HEK293 (cell line): ENCODE data around the gene RPL4.

Experiments
- CTCF ChIA-PET: fragments of 350-600 bp; formaldehyde crosslinking; extraction: SDS; loops from one replicate; lab custom pipeline; 2021; ENCODE audit warnings: antibody characterized with exemption; lab: Yijun Ruan, JAX
- POLR2A ChIA-PET: fragments of 300-600 bp; formaldehyde crosslinking; extraction: SDS; loops from one replicate; lab custom pipeline; 2020; ENCODE audit warnings: antibody characterized with exemption, inconsistent platforms; lab: Yijun Ruan, JAX
- H3K27ac ChIP-seq: fragments of 200-500 bp; sonication (Bioruptor generic); 2 replicates; pipeline ENCODE4 v1.5.1; 2014; ENCODE audit warnings: low read depth, low read length, control low read depth, inconsistent platforms; ENCODE audit errors: extremely low read depth
- H3K36me3 ChIP-seq, 2 experiments: fragments of 200-500 bp in 1 of 2; sonication (Bioruptor generic) in 1 of 2; 1 replicate in 1 of 2; 2 replicates in 1 of 2; pipeline ENCODE4 v1.5.1; 2014 to 2017; ENCODE audit warnings: inconsistent platforms in 2 of 2, low read length in 2 of 2; ENCODE audit not compliant: control insufficient read depth in 2 of 2, insufficient read depth in 1 of 2
- H3K4me1 ChIP-seq: fragments of 200-500 bp; sonication (Bioruptor generic); 2 replicates; pipeline ENCODE4 v1.5.1; 2014; ENCODE audit warnings: mild to moderate bottlenecking, low read length, inconsistent platforms; ENCODE audit not compliant: control insufficient read depth, insufficient read depth
- H3K4me3 ChIP-seq: 2 replicates; pipeline ENCODE4 v1.5.1; 2011; ENCODE audit warnings: low read depth, mild to moderate bottlenecking, control low read depth, low read length, moderate library complexity
- H3K9me3 ChIP-seq: fragments of 200-500 bp; sonication (Bioruptor generic); 2 replicates; pipeline ENCODE4 v1.5.1; 2014; ENCODE audit warnings: low read depth, low read length, inconsistent platforms; ENCODE audit not compliant: control insufficient read depth, insufficient read depth
- CTCF ChIP-seq: fragments of 450-650 bp; formaldehyde crosslinking; IDR thresholded peaks from 2 replicates; pipeline ENCODE4 v1.5.1; 2016; ENCODE audit warnings: missing biosample characterization, missing genetic modification characterization
- FEZF1 ChIP-seq: fragments of 450-650 bp; formaldehyde crosslinking; IDR thresholded peaks from 2 replicates; pipeline ENCODE4 v1.5.1; 2016; ENCODE audit warnings: missing biosample characterization, missing genetic modification characterization
- KLF10 ChIP-seq: fragments of 450-650 bp; IDR thresholded peaks from 2 replicates; pipeline ENCODE4 v1.5.1; 2018; ENCODE audit warnings: missing biosample characterization, mild to moderate bottlenecking, missing genetic modification characterization
- MZF1 ChIP-seq: fragments of 450-650 bp; formaldehyde crosslinking; IDR thresholded peaks from 2 replicates; pipeline ENCODE4 v1.5.1; 2017; ENCODE audit warnings: missing biosample characterization, missing genetic modification characterization, borderline replicate concordance
- PRDM10 ChIP-seq: fragments of 450-650 bp; formaldehyde crosslinking; IDR thresholded peaks from 2 replicates; pipeline ENCODE4 v1.5.1; 2016; ENCODE audit warnings: missing biosample characterization, missing genetic modification characterization
- ZNF114 ChIP-seq: fragments of 450-650 bp; formaldehyde crosslinking; IDR thresholded peaks from 2 replicates; pipeline ENCODE4 v1.5.0; 2017; ENCODE audit warnings: missing biosample characterization, missing genetic modification characterization
- ZNF184 ChIP-seq: fragments of 450-650 bp; IDR thresholded peaks from 2 replicates; pipeline ENCODE4 v1.5.1; 2018; ENCODE audit warnings: missing biosample characterization, mild to moderate bottlenecking, missing genetic modification characterization
- ZNF2 ChIP-seq: fragments of 450-650 bp; formaldehyde crosslinking; IDR thresholded peaks from 2 replicates; pipeline ENCODE4 v1.5.1; 2016; ENCODE audit warnings: missing biosample characterization, missing genetic modification characterization
- ZNF248 ChIP-seq: fragments of 450-650 bp; formaldehyde crosslinking; IDR thresholded peaks from 2 replicates; pipeline ENCODE4 v1.5.1; 2017; ENCODE audit warnings: missing biosample characterization, missing genetic modification characterization
- ZNF341 ChIP-seq: fragments of 450-650 bp; formaldehyde crosslinking; IDR thresholded peaks from 2 replicates; pipeline ENCODE4; 2016; ENCODE audit warnings: low read depth, missing biosample characterization, missing genetic modification characterization
- ZNF449 ChIP-seq: fragments of 450-650 bp; formaldehyde crosslinking; IDR thresholded peaks from 2 replicates; pipeline ENCODE4 v1.5.1; 2017; ENCODE audit warnings: missing biosample characterization, mild to moderate bottlenecking, missing genetic modification characterization, moderate library complexity
- ZNF561 ChIP-seq: fragments of 450-650 bp; IDR thresholded peaks from 2 replicates; pipeline ENCODE4 v1.5.1; 2018; ENCODE audit warnings: missing biosample characterization, missing genetic modification characterization, borderline replicate concordance
- ZNF629 ChIP-seq: fragments of 450-650 bp; formaldehyde crosslinking; IDR thresholded peaks from 2 replicates; pipeline ENCODE4 v1.5.1; 2017; ENCODE audit warnings: missing biosample characterization, missing genetic modification characterization
- ZNF654 ChIP-seq: fragments of 450-650 bp; formaldehyde crosslinking; IDR thresholded peaks from 2 replicates; pipeline ENCODE4 v1.5.1; 2016; ENCODE audit warnings: low read depth, missing biosample characterization, missing genetic modification characterization
- ZNF660 ChIP-seq: fragments of 450-650 bp; IDR thresholded peaks from 2 replicates; pipeline ENCODE4 v1.5.1; 2018; ENCODE audit warnings: missing biosample characterization, mild to moderate bottlenecking, missing genetic modification characterization
- ZSCAN30 ChIP-seq: fragments of 450-650 bp; IDR thresholded peaks from 2 replicates; pipeline ENCODE4 v1.5.1; 2018; ENCODE audit warnings: missing biosample characterization, mild to moderate bottlenecking, missing genetic modification characterization, moderate library complexity
- TF ChIP-seq, protein P1 (sequence below): fragments of 450-650 bp; formaldehyde crosslinking; IDR thresholded peaks from 2 replicates; pipeline ENCODE4 v1.5.1; 2016; ENCODE audit warnings: missing biosample characterization, missing genetic modification characterization
- TF ChIP-seq, protein P2 (sequence below): fragments of 450-650 bp; formaldehyde crosslinking; IDR thresholded peaks from 2 replicates; pipeline ENCODE4 v1.5.1; 2017; ENCODE audit warnings: missing biosample characterization, missing genetic modification characterization
- TF ChIP-seq, protein P3 (sequence below): fragments of 450-650 bp; IDR thresholded peaks from 2 replicates; pipeline ENCODE4 v1.5.1; 2018; ENCODE audit warnings: missing biosample characterization, mild to moderate bottlenecking, missing genetic modification characterization
- TF ChIP-seq, protein P4 (sequence below): fragments of 450-650 bp; formaldehyde crosslinking; IDR thresholded peaks from 2 replicates; pipeline ENCODE4 v1.5.1; 2016; ENCODE audit warnings: missing biosample characterization, missing genetic modification characterization

The RPL4 gene

DNA sequence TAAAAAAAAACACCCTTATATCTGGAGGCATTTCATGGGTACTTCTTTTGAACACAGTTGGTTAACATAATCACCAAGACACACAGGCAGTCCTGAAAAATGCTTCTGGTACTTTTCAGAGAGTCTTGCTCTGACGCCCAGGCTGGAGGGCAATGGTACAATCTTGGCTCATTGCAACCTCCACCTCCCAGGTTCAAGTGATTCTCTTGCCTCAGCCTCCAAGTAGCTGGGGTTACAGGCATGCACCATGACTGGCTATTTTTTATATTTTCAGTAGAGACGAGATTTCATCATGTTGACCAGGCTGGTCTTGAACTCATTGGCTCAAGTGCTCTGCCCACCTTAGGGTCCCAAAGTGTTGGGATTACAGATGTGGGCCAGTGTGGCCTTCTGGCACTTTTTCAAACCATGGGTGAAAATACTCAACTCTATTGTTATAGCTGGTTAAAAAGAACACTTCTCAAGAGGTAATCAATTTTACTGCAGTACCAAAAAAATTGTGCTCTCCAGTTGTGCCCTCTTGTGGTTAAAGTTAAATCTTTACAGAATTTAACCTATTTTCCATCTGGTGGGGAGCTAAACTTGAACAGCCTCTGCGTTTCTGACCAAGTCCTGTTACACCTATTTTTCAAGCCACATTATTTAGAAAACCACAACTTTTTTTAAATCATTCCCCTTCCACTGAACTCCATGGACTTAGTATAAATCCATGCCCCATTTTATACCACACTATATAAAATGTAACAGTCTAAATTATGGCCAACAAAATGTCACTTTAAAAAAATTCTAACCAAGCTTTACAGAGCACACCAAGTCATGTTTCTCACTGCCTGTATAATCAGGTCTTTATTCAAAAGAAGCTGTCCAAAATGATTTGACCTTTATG is 5.9 kb downstream of the RPL4 start:
- ChIA-PET POLR2A (interaction anchor here (0.9 to 3.5 kb wide), 5 partner anchors 10 to 209 kb away, joined by 3 to 26 read pairs (median 3); partner anchors contain the start of genes MAP2K1 and TIPIN), CTCF (interaction anchor here (0.6 to 3.2 kb wide), 49 partner anchors 8 to 742 kb away, joined by 3 to 58 read pairs (median 4); partner anchors contain the start of genes MAP2K1 and ZWILCH)
- Histone ChIP-seq H3K36me3 (peaks cover 71 to 95% of the 10 kb centered on the region in 2 experiments), H3K27ac (peak overlapping the region; percentile 24; the same call in 1 of the 2 replicates), H3K4me1 (peaks cover 5% of the 10 kb centered on the region; the same call in 1 of the 2 replicates), H3K4me3 (no peak overlapping the region), H3K9me3 (no peaks in the 10 kb centered on the region)
- TF ChIP-seq MZF1, result peak; percentile 95; the same call in 1 of the 2 replicates
- TF ChIP-seq, protein P1, sequence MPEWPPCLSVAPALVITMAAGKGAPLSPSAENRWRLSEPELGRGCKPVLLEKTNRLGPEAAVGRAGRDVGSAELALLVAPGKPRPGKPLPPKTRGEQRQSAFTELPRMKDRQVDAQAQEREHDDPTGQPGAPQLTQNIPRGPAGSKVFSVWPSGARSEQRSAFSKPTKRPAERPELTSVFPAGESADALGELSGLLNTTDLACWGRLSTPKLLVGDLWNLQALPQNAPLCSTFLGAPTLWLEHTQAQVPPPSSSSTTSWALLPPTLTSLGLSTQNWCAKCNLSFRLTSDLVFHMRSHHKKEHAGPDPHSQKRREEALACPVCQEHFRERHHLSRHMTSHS (tag by site-specific recombination), result no peak
- TF ChIP-seq FEZF1 (tag by site-specific recombination), result peak; percentile 47; the same call in 1 of the 2 replicates
- TF ChIP-seq ZNF341, result peak; percentile 45; the same call in 1 of the 2 replicates
- TF ChIP-seq, protein P2, sequence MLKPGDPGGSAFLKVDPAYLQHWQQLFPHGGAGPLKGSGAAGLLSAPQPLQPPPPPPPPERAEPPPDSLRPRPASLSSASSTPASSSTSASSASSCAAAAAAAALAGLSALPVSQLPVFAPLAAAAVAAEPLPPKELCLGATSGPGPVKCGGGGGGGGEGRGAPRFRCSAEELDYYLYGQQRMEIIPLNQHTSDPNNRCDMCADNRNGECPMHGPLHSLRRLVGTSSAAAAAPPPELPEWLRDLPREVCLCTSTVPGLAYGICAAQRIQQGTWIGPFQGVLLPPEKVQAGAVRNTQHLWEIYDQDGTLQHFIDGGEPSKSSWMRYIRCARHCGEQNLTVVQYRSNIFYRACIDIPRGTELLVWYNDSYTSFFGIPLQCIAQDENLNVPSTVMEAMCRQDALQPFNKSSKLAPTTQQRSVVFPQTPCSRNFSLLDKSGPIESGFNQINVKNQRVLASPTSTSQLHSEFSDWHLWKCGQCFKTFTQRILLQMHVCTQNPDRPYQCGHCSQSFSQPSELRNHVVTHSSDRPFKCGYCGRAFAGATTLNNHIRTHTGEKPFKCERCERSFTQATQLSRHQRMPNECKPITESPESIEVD, result peak; percentile 88
- TF ChIP-seq ZNF629 (tag by site-specific recombination), result 0 out of 2 replicates have a peak, but pooled peaks have one; percentile 10
- no peak for TF ChIP-seq ZNF449
- TF ChIP-seq CTCF (tag by site-specific recombination), result peak; percentile 41
- TF ChIP-seq, protein P3, sequence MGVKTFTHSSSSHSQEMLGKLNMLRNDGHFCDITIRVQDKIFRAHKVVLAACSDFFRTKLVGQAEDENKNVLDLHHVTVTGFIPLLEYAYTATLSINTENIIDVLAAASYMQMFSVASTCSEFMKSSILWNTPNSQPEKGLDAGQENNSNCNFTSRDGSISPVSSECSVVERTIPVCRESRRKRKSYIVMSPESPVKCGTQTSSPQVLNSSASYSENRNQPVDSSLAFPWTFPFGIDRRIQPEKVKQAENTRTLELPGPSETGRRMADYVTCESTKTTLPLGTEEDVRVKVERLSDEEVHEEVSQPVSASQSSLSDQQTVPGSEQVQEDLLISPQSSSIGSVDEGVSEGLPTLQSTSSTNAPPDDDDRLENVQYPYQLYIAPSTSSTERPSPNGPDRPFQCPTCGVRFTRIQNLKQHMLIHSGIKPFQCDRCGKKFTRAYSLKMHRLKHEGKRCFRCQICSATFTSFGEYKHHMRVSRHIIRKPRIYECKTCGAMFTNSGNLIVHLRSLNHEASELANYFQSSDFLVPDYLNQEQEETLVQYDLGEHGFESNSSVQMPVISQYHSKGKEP, result peak; percentile 40; the same call in 1 of the 2 replicates
- TF ChIP-seq ZNF114 (tag by site-specific recombination), result no peak
- TF ChIP-seq ZSCAN30, result peak; percentile 55; the same call in 1 of the 2 replicates
- no peak for TF ChIP-seq ZNF248 (tag by site-specific recombination)
- TF ChIP-seq ZNF660 (tag by site-specific recombination), result peak; percentile 99
- TF ChIP-seq, protein P4, sequence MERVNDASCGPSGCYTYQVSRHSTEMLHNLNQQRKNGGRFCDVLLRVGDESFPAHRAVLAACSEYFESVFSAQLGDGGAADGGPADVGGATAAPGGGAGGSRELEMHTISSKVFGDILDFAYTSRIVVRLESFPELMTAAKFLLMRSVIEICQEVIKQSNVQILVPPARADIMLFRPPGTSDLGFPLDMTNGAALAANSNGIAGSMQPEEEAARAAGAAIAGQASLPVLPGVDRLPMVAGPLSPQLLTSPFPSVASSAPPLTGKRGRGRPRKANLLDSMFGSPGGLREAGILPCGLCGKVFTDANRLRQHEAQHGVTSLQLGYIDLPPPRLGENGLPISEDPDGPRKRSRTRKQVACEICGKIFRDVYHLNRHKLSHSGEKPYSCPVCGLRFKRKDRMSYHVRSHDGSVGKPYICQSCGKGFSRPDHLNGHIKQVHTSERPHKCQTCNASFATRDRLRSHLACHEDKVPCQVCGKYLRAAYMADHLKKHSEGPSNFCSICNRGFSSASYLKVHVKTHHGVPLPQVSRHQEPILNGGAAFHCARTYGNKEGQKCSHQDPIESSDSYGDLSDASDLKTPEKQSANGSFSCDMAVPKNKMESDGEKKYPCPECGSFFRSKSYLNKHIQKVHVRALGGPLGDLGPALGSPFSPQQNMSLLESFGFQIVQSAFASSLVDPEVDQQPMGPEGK, result 0 out of 2 replicates have a peak, but pooled peaks have one; percentile 16
- peak; percentile 65 for TF ChIP-seq ZNF2 (tag by site-specific recombination)
- 0 out of 2 replicates have a peak, but pooled peaks have one; percentile 41 for TF ChIP-seq KLF10 (tag by site-specific recombination)
- TF ChIP-seq ZNF654, result peak; percentile 64
- peak; percentile 60 for TF ChIP-seq ZNF184 (tag by site-specific recombination)
- TF ChIP-seq PRDM10, result peak; percentile 49
- TF ChIP-seq ZNF561 (tag by site-specific recombination), result 0 out of 2 replicates have a peak, but pooled peaks have one; percentile 34
